H1 (cell line): ENCODE data around the gene ITGB4. TPM values are rescaled to one million over a fixed set of nuclear protein-coding genes. Genes with fewer than 3 reads are reported as not detected.
A peak's percentile ranks its signal among the peaks of the same experiment; 100 is the strongest.

Experiments used
- BACH1 ChIP-seq: IDR thresholded peaks from 2 replicates; pipeline ENCODE4 v1.6.1; 2012; ENCODE audit warnings: low read length, improper control_type of control experiment
- BRCA1 ChIP-seq: IDR thresholded peaks from 2 replicates; pipeline ENCODE4 v1.6.1; 2012; ENCODE audit warnings: low read depth, low read length, improper control_type of control experiment
- CBX5 ChIP-seq: fragments of 300-800, 300-1000 bp; sonication (generic); IDR thresholded peaks from 2 replicates; pipeline ENCODE4 v1.7.1; 2016; ENCODE audit warnings: antibody characterized with exemption, low read length, low read depth
- CBX8 ChIP-seq: fragments of 300-800, 300-1000 bp; sonication (generic); IDR thresholded peaks from 2 replicates; pipeline ENCODE4 v1.7.1; 2016; ENCODE audit warnings: low read depth, low read length, borderline replicate concordance
- EZH2 ChIP-seq: fragments of 200-600 bp; sonication (generic); IDR thresholded peaks from 2 replicates; pipeline ENCODE4 v1.7.1; 2012; ENCODE audit warnings: low read depth, mild to moderate bottlenecking, moderate library complexity, low read length, inconsistent platforms; ENCODE audit not compliant: severe bottlenecking
- FOSL1 ChIP-seq: IDR thresholded peaks from 2 replicates; pipeline ENCODE4 v1.6.1; 2011; ENCODE audit warnings: mild to moderate bottlenecking, low read depth, low read length, moderate library complexity; ENCODE audit not compliant: insufficient read depth
- HDAC2 ChIP-seq, 2 experiments: fragments of 300-600 bp in 1 of 2; sonication (generic) in 1 of 2; IDR thresholded peaks; 2 replicates each; pipeline ENCODE4 v1.6.1; 2011 to 2012; ENCODE audit warnings: low read depth in 2 of 2, low read length in 2 of 2, mild to moderate bottlenecking in 2 of 2, moderate library complexity in 2 of 2, borderline replicate concordance in 1 of 2, inconsistent platforms in 1 of 2
- KDM4A ChIP-seq: IDR thresholded peaks from one replicate; pipeline ENCODE4 v1.7.1; 2012; ENCODE audit warnings: low read depth, mild to moderate bottlenecking, moderate library complexity, low read length, inconsistent platforms; ENCODE audit not compliant: severe bottlenecking
- MAFK ChIP-seq: IDR thresholded peaks from 2 replicates; pipeline ENCODE4 v1.6.1; 2012; ENCODE audit warnings: low read depth, mild to moderate bottlenecking, improper control_type of control experiment, low read length
- NANOG ChIP-seq: IDR thresholded peaks from 2 replicates; pipeline ENCODE4 v1.6.1; 2011; ENCODE audit warnings: low read length, low read depth, mild to moderate bottlenecking, inconsistent platforms; ENCODE audit not compliant: insufficient read depth, poor library complexity, severe bottlenecking
- POLR2A ChIP-seq, 2 experiments: IDR thresholded peaks; 1 replicate in 1 of 2; 2 replicates in 1 of 2; pipeline ENCODE4 v1.6.1; 2011; ENCODE audit warnings: low read depth in 2 of 2, low read length in 2 of 2, mild to moderate bottlenecking in 2 of 2; ENCODE audit errors: control extremely low read depth in 1 of 2
- POLR2AphosphoS5 ChIP-seq: IDR thresholded peaks from 2 replicates; pipeline ENCODE4 v1.6.1; 2011; ENCODE audit warnings: low read depth, low read length
- SAP30 ChIP-seq: fragments of 300-600 bp; sonication (generic); IDR thresholded peaks from 2 replicates; pipeline ENCODE4 v1.7.1; 2012; ENCODE audit warnings: low read length, moderate library complexity, mild to moderate bottlenecking, inconsistent platforms; ENCODE audit not compliant: insufficient read depth, insufficient replicate concordance
- SIRT6 ChIP-seq: IDR thresholded peaks from one replicate; pipeline ENCODE4 v1.7.1; 2012; ENCODE audit warnings: low read length, inconsistent platforms
- SP1 ChIP-seq: IDR thresholded peaks from 2 replicates; pipeline ENCODE4 v1.6.1; 2011; ENCODE audit warnings: low read depth, low read length
- TAF1 ChIP-seq: IDR thresholded peaks from 2 replicates; pipeline ENCODE4 v1.6.1; 2011; ENCODE audit warnings: mild to moderate bottlenecking, low read depth, low read length
- TEAD4 ChIP-seq: IDR thresholded peaks from 2 replicates; pipeline ENCODE4 v1.6.1; 2012; ENCODE audit warnings: low read depth, low read length, inconsistent platforms, mixed read lengths
- polyA plus RNA-seq, 7 experiments: library from polyadenylated mRNA; depleted of rRNA in 3 of 7; stranded (reverse) in 5 of 7; unstranded in 2 of 7; fragments of >200 nt in 5 of 7; fragments of 200-250 nt in 2 of 7; gene quantifications; 1 replicate in 5 of 7; 2 replicates in 1 of 7; 4 replicates in 1 of 7; pipeline versions ENCODE4 v1.2.1 to v1.2.3, GENCODE V29; 2011 to 2013; ENCODE audit warnings: missing spikeins in 2 of 7, mixed read lengths in 2 of 7
- total RNA-seq: library from RNA; stranded (reverse); fragmentation: NEBNext Ultra II Directional; extraction: Animal tissue kit (Norgen Biotek cat#: 25700); gene quantifications from 2 replicates; pipeline ENCODE4 v1.2.1, GENCODE V29; 2021
- TF ChIP-seq, protein P1 (sequence below): IDR thresholded peaks from 2 replicates; pipeline ENCODE4 v1.6.1; 2011; ENCODE audit warnings: low read length, improper control_type of control experiment
- TF ChIP-seq, protein P2 (sequence below): IDR thresholded peaks from 2 replicates; pipeline ENCODE4 v1.6.1; 2012; ENCODE audit warnings: inconsistent platforms
- TF ChIP-seq, protein P3 (sequence below), 3 experiments: IDR thresholded peaks; 1 replicate in 2 of 3; 2 replicates in 1 of 3; pipeline versions ENCODE4 v1.5.1 to v1.6.1; 2011; ENCODE audit warnings: low read length in 3 of 3, mild to moderate bottlenecking in 3 of 3, inconsistent platforms in 2 of 3, low read depth in 1 of 3, moderate library complexity in 1 of 3; ENCODE audit not compliant: insufficient read depth in 1 of 3; ENCODE audit errors: control extremely low read depth in 1 of 3

The ITGB4 gene
- total and polyA plus RNA-seq, 2 of the 8 experiments (the other 6 are each of a cell fraction or from before 2014, with no cell fraction given), result 5.2 to 5.6 TPM

DNA sequence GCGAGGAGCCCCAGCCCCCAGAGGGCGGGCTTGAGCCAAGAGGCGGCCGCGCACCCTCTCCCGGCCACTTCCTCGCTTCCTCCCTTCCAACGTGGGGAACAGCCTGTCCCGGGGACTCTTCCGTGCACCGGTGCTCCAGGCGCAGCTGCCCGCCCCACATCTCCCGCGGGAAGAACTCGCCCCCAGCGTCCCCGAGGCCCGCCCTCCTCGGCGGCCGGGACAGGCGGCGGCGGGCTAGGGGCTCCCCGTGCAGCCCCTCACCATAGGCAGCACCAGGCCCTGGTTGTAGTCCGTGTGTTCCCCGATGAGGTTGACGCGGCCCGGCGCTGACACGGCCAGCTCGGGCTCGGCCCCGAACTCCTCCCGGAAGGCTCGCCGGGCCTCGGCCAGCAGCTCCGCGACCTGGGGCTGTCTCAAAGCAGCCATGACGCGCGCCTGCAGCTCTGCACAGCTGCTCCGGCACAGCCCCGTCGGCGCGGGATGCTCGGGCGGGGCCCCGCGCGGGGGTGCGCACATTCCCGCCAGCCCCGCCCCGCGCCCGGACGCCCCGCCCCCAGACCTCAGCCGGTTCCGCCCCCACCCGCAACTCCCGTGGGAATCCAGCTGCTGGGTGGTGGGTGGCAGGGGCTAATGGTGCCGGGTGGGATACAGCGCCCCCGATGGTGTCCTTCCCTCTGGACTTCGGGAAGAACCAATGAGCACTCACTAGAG, 43.6 kb downstream of the ITGB4 start, which contains the start of gene GALK1 (continued):
- TF ChIP-seq BRCA1, result no peak
- TF ChIP-seq NANOG, result no peak
- no peak for TF ChIP-seq TAF1
- TF ChIP-seq POLR2A (IDR thresholded peaks at IDR 0.05; ENCODE audit: control extremely low read depth in 1 of 2, low read depth in 2 of 2, low read length in 2 of 2), result no peak
- TF ChIP-seq EZH2, result no peak
- TF ChIP-seq SIRT6, result no peak
- TF ChIP-seq MAFK, result no peak
- no peak for TF ChIP-seq FOSL1
- no peak for TF ChIP-seq SAP30
- no peak for TF ChIP-seq CBX8
- TF ChIP-seq SP1, result no peak
- TF ChIP-seq, protein P1, sequence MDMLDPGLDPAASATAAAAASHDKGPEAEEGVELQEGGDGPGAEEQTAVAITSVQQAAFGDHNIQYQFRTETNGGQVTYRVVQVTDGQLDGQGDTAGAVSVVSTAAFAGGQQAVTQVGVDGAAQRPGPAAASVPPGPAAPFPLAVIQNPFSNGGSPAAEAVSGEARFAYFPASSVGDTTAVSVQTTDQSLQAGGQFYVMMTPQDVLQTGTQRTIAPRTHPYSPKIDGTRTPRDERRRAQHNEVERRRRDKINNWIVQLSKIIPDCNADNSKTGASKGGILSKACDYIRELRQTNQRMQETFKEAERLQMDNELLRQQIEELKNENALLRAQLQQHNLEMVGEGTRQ, result no peak
- TF ChIP-seq BACH1, result peak; percentile 76
- TF ChIP-seq KDM4A, result peak; percentile 85
- TF ChIP-seq, protein P2, sequence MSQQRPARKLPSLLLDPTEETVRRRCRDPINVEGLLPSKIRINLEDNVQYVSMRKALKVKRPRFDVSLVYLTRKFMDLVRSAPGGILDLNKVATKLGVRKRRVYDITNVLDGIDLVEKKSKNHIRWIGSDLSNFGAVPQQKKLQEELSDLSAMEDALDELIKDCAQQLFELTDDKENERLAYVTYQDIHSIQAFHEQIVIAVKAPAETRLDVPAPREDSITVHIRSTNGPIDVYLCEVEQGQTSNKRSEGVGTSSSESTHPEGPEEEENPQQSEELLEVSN, result no peak
- peak; percentile 45 to 56; a peak in 1 of 4 replicates for TF ChIP-seq HDAC2 (IDR thresholded peaks at IDR 0.05; ENCODE audit: borderline replicate concordance in 1 of 2, low read depth in 2 of 2, low read length in 2 of 2)
- TF ChIP-seq, protein P3, sequence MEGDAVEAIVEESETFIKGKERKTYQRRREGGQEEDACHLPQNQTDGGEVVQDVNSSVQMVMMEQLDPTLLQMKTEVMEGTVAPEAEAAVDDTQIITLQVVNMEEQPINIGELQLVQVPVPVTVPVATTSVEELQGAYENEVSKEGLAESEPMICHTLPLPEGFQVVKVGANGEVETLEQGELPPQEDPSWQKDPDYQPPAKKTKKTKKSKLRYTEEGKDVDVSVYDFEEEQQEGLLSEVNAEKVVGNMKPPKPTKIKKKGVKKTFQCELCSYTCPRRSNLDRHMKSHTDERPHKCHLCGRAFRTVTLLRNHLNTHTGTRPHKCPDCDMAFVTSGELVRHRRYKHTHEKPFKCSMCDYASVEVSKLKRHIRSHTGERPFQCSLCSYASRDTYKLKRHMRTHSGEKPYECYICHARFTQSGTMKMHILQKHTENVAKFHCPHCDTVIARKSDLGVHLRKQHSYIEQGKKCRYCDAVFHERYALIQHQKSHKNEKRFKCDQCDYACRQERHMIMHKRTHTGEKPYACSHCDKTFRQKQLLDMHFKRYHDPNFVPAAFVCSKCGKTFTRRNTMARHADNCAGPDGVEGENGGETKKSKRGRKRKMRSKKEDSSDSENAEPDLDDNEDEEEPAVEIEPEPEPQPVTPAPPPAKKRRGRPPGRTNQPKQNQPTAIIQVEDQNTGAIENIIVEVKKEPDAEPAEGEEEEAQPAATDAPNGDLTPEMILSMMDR (IDR thresholded peaks at IDR 0.05; ENCODE audit: control extremely low read depth in 1 of 3, insufficient read depth in 1 of 3, low read depth in 1 of 3, low read length in 3 of 3), result peak; percentile 67 to 74 (median 67)
- TF ChIP-seq POLR2AphosphoS5, result no peak
- TF ChIP-seq CBX5, result no peak
- no peak for TF ChIP-seq TEAD4
